Neural cell (in vitro differentiated cells): ENCODE measurements around the gene RNLS.

ENCODE experiments used
- CTCF ChIP-seq: fragments of 450-650 bp; IDR thresholded peaks from 2 replicates; pipeline ENCODE4 v1.5.1; 2014; ENCODE audit warnings: antibody characterized with exemption, mild to moderate bottlenecking, moderate library complexity; ENCODE audit not compliant: poor library complexity, severe bottlenecking
- RAD21 ChIP-seq: fragments of 450-650 bp; conservative IDR thresholded peaks from 2 replicates; pipeline ENCODE4 v1.6.1; 2014; ENCODE audit warnings: antibody characterized with exemption, mild to moderate bottlenecking, moderate library complexity
- SMC3 ChIP-seq: fragments of 450-650 bp; conservative IDR thresholded peaks from 2 replicates; pipeline ENCODE4 v1.6.1; 2014; ENCODE audit warnings: antibody characterized with exemption, mild to moderate bottlenecking, moderate library complexity; ENCODE audit not compliant: poor library complexity

DNA sequence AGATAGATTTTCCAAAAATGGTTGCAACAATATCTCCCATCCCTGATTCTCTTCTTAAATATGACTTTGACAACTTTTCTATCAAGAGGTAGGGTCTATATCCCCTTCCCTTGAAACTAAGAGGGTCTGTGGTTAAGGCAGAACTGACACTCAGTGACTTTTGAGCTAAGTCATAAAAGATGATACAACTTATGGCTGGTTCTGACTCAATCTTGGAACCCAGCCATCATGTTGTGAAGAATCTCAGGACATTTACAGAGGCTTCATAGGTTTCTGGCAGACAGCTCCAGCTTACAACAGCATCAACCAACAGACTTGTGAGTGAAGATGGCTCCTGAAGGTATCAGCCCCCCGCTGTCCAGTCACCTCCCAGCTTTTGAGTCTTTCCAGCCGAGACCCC, 203.5 kb downstream of the RNLS start:
- TF ChIP-seq RAD21 = no peak
- TF ChIP-seq CTCF = no peak
- TF ChIP-seq SMC3 = no peak
